ENCODE data around the gene MAP2.

DNA sequence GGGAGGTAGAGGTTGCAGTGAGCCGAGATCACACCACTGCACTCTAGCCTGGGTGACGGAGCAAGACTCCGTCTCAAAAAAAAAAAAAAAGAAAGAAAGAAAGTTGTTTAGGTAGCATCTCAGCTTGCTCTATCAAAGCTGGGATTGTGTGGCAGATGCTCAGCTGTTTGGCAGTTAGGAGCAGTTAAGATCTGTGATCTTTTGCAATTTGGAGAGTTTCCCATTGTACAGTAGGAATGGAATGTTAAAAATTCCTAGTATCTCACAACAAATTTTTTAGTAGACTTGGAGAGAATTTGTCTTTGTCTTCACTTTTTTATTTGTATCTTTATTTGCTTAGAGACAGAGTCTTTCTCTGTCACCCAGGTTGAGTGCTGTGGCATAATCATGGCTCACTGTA is 224.9 kb downstream of the MAP2 start:
- TF ChIP-seq, protein P1, sequence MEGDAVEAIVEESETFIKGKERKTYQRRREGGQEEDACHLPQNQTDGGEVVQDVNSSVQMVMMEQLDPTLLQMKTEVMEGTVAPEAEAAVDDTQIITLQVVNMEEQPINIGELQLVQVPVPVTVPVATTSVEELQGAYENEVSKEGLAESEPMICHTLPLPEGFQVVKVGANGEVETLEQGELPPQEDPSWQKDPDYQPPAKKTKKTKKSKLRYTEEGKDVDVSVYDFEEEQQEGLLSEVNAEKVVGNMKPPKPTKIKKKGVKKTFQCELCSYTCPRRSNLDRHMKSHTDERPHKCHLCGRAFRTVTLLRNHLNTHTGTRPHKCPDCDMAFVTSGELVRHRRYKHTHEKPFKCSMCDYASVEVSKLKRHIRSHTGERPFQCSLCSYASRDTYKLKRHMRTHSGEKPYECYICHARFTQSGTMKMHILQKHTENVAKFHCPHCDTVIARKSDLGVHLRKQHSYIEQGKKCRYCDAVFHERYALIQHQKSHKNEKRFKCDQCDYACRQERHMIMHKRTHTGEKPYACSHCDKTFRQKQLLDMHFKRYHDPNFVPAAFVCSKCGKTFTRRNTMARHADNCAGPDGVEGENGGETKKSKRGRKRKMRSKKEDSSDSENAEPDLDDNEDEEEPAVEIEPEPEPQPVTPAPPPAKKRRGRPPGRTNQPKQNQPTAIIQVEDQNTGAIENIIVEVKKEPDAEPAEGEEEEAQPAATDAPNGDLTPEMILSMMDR (optimal IDR thresholded peaks at IDR 0.05 in 1 of 3, IDR thresholded peaks at IDR 0.05 in 1 of 3, conservative IDR thresholded peaks at IDR 0.05 in 1 of 3; ENCODE audit: extremely low read depth in 1 of 3, insufficient read depth in 2 of 3, low read length in 3 of 3) = no peak
- no peak for TF ChIP-seq EZH2 (IDR thresholded peaks at IDR 0.05; ENCODE audit: low read length)
